Activated T-helper 9 cell treated with anti-CD3 and anti-CD28 coated beads, Interleukin-2, amount 50 U/mL, for 16 hours (primary cell): Measurements from ENCODE around the gene GRIP1.

Experiments
- DNase-seq: peaks from one replicate; pipeline ENCODE4 v3.0.0-alpha.2; 2020; ENCODE audit warnings: low read depth

GRIP1 gene

GRCh38 chr12:66387117-66387516, 291.8 kb downstream of the GRIP1 start:
- DNase-seq, result no peak

- no peak for DNase-seq
These were observed 297.9 kb downstream of the GRIP1 start for GRCh38 chr12:66380769-66381535.

- no peak for DNase-seq
These were observed 299.3 kb downstream of the GRIP1 start for GRCh38 chr12:66379616-66380015.

DNA sequence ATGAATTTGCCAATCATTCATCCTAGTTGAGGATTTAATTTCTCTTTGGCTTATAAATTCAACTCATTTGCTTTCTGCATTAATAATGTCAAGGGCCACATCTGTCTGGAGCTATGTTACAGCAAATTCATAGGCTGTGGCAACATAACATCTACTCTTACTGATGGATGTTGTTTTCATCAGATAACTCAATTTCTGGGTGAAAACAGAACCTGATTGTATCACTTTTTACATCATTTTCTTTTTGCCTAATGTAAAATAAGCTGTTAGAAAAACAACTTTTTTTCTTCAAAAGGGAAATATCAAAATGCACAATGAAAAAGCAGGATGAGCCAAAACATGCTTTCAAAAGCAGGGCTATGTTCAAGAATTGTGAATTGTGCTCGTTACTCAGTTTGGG, 303.3 kb downstream of the GRIP1 start:
- no peak for DNase-seq

DNA sequence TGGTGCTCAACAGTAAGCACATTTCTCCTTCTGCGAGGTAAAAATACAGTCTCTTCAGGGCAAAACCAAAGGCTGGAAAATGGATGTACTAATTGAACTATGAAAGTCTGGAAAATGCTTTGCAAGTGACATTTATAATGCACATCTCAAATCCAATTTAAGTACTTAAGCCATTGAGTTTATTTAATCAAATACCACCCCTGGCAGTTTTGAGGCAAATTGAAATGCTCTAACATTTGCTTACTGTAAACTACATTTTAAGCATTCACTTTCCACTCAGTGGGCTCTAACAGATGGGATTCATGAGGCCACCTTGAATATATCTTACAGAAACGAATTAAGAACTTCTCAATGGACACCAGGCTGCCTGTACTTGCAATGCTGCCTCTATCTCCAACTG, 306.9 kb downstream of the GRIP1 start:
- no peak for DNase-seq

DNA sequence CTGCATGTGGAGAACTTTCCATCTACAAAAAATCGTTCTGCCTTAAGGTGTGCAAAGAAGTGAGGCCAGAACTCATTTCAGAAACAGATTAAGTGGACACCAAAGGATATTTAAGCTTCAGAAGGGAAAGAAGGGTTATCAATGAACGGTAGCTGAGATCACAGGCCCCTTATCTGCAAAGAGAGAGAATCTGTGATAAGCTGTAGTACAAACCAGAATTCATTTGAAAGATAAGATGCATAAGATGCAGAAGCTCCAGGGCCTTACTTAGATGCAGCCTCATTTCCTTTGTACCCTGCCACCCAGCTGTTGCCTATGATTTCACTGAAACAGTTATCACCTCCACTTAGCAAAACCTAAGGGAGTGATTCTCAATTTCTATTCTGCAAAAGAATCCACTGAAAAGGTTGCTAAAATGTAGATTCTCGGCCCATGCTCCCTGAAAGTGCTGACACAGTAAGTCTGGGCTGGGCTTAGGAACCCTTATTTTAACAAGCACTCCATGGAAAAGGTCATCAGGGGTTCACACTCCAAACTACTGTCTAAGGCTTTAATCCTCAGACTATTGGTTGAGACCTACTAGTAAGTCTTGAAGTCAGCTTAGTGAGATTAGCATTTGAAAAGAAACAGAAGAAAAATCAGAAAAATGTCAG, 311.7 kb downstream of the GRIP1 start:
- DNase-seq, result no peak

GRCh38 chr12:66365718-66366490, 313.0 kb downstream of the GRIP1 start:
- no peak for DNase-seq

GRCh38 chr12:66361703-66362102, 317.2 kb downstream of the GRIP1 start:
- DNase-seq, result no peak

DNA sequence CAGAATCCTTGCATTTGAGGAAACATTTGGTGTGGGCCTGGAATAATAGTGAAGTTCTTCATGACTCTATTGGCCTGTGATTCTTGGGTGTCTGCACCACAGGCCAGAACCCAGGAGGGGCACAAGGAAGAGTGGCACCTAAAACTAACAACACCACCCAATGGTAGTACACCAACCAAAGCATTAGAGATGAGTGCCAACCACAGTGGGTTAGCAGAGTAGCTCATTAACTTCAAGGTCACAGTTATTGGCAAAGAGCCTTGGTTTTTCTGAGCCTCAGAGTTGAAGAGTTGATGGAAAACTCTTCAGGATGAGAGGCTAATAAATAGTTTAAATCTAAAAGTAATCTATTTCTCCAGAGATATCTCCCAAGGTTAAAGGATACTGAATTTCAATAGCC, 319.6 kb downstream of the GRIP1 start:
- no peak for DNase-seq

DNA sequence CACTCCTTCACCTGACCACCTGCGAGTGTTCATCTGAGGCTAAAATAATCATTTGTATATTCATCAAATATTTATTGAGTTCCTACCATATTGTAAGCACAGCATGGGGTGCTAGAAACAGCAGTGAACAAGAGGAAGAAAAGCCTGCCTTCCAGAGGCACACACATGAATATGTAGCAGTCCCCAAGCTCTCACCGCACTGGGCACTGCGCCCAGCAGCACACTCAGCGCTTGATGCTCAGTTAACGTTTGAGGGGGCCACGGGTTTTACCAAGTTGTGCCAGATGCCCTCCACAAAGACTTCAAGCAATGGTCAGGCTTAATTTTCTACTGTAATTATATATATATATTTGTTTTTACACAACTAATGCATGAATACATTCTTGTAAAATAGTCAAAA, 324.6 kb downstream of the GRIP1 start:
- no peak for DNase-seq

GRCh38 chr12:66352899-66353298, 326.0 kb downstream of the GRIP1 start:
- DNase-seq, result no peak

GRCh38 chr12:66352197-66352596, 326.7 kb downstream of the GRIP1 start:
- no peak for DNase-seq

GRCh38 chr12:66351301-66351700, 327.6 kb downstream of the GRIP1 start:
- DNase-seq, result no peak

- no peak for DNase-seq
These were observed 332.9 kb downstream of the GRIP1 start for GRCh38 chr12:66345956-66346355.

DNA sequence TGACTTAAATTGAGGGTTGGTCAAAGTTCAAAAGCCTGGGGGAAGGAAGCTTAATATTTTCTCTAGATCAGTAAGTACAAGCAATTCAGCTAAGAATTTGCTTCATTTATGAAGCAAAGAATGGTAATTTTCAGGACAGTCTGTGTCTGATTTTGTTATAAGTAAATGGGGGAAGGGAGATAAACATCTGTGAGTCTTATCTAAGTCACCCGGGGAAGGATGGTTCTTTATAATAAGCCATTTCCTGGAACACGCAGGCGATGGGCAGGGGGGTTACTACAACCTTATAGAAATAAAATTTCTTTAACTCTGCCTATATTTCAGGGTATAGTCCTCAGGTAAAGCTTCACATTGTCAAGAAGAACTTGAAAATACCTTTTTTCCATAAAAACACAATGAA, 333.7 kb downstream of the GRIP1 start:
- no peak for DNase-seq

DNA sequence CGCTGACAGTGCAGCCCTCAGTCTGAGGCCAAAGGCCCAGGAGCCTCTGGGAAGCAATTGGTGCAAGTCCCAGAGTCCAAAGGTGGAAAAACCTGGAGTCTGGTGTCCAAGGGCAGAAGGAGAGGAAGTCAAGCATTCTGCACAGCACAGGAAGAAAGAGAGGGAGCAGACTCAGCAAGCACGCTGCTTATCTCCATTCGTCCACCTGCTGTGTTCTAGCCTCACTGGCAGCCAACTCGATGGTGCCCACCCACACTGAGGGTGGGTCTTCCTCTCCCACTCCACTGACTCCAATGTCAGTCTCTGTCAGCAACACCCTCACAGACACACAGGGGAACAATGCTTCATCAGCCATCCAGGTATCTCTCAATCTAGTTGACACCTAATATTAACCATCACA, 337.8 kb downstream of the GRIP1 start:
- DNase-seq, result no peak

- no peak for DNase-seq
These were observed 338.7 kb downstream of the GRIP1 start for GRCh38 chr12:66340131-66340530.

DNA sequence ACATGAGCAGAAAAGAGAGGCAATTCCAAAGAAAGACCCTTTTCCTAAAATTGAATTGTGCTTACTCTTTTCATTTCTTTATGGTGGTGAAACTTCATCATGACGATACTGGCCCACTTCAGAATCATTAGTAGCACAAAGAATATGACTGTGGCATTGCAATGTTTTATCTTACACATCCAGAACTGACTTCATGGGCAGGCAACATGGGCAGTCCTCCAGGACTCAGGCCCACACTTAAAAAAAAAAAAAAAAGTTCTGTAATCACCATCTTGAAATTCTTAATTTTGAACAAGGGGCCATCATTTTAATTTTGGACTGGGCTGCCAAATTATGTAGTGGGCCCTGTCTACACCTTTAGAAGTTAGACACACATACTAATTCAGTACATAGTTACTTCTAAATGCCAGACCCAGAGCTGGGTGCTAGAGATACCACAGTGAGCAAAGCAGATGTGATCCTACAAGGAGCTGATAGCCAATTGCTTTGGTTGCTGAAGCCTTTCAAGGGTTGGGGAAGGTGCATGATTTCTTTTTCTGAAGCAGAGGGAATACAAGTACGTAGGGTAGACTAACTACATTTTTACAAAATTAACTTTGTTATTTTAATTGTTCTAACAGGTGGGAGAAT, 341.4 kb downstream of the GRIP1 start:
- DNase-seq, result no peak

GRCh38 chr12:66335746-66336145, 343.1 kb downstream of the GRIP1 start:
- DNase-seq, result no peak

DNA sequence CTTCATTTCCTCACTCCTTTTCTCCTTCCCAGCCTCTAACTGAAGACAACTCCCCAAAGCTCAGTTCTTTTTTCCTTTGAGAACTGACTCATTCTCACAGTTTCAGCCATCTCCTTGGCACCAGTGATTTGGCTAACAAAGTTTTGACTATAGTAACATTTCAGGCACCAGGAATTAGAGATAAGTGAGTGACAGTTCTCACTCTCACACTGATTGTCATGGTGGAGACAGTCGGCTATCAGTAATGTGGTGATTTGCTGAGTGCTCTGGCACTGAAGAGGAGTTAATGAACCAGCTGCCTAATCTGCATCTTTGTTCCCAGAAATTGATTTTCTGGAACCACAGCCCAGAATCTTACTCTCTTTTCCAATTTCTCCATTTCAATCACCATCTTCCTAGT, 347.1 kb downstream of the GRIP1 start:
- no peak for DNase-seq

GRCh38 chr12:66331016-66331415, 347.9 kb downstream of the GRIP1 start:
- no peak for DNase-seq

DNA sequence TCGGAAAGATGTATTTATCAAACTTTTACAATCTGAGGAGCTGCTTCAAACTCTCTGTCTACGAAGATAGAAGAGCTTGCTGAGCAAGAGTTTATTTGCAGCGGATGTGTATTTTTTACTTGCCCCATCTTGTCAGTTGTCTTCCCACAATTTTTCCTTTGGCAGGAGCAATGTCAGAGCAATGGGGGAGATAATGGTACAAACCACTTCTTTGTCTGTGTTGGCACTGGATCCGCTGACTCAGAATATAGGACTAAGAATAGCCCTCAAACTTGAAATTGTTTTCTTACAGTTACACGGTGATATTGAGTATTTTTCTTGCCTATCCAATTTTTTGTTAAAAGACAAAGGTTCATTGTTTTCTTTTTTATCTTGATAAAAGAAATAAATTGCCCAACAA, 348.9 kb downstream of the GRIP1 start:
- no peak for DNase-seq

DNA sequence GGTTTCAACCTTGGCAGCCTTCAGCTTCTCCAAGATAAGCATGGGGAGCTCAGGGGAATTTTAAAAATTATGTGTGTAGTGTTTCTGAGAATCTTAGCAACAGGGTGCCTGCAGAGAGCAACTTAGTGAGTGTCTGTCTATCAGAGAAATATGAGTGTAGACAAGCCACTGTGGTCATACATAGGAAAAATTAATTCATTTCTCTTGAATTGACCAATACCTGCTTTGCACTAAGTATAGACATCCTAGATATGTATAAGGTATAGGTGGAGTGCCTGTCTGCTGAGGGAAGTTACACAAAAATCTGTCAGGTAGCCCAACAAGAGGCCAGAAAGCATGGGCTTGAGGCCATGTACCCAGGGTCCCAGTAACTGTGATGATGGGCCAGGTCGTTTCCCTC, 355.9 kb downstream of the GRIP1 start:
- no peak for DNase-seq
